HepG2 (cell line): ENCODE results near the gene TEX13D.

Experiments used
- ATF4 ChIP-seq, 2 experiments: fragments of 450-650 bp in 1 of 2; sonication (generic) in 1 of 2; formaldehyde crosslinking; IDR thresholded peaks; 2 replicates each; pipeline versions ENCODE4 v1.5.0 to v1.8.0; 2020 to 2022; ENCODE audit warnings: mild to moderate bottlenecking in 1 of 2, missing genetic modification reagents in 1 of 2
- REST ChIP-seq, 2 experiments: IDR thresholded peaks; 2 replicates each; pipeline ENCODE4 v1.6.1; 2011 to 2012; ENCODE audit warnings: low read length in 2 of 2, borderline replicate concordance in 1 of 2, low read depth in 1 of 2, mild to moderate bottlenecking in 1 of 2, moderate library complexity in 1 of 2

GRCh38 chrX:124342174-124342867 lies 9.9 kb downstream of the TEX13D start:
- TF ChIP-seq ATF4 (CRISPR knock-in tag; IDR thresholded peaks at IDR 0.05) (no peak), REST (IDR thresholded peaks at IDR 0.05; ENCODE audit: borderline replicate concordance in 1 of 2, low read depth in 1 of 2, low read length in 2 of 2) (no peak)
